ENCODE data around the gene NAMPT. TPM values are rescaled to one million over a fixed set of nuclear protein-coding genes. Genes with fewer than 3 reads are reported as not detected.

The NAMPT gene
- total and polyA plus RNA-seq, 9 of the 15 experiments (the other 6 are each of a cell fraction or from before 2014, with no cell fraction given): 41.1 to 160 (median 106) TPM

- Histone ChIP-seq H3K4me3 (no peak overlapping the region), H3K36me3 (ENCODE audit: control insufficient read depth, insufficient read depth, low read length) (no peaks in the 10 kb centered on the region), H3K9me3 (replicated peaks; ENCODE audit: control insufficient read depth, insufficient read depth, low read depth, low read length) (no peaks in the 10 kb centered on the region), H3K9me1 (ENCODE audit: control insufficient read depth, insufficient read depth, low read length) (no peaks in the 10 kb centered on the region), H3K4me2 (ENCODE audit: insufficient read depth, low read length) (no peak overlapping the region), H3K27ac (ENCODE audit: extremely low read depth, low read depth, low read length) (no peak overlapping the region), H3K79me2 (ENCODE audit: control insufficient read depth, insufficient read depth, low read length) (no peaks in the 10 kb centered on the region), H3K4me1 (replicated peaks in 1 of 2; ENCODE audit: control insufficient read depth in 2 of 2, insufficient read depth in 2 of 2, low read length in 2 of 2) (peaks cover 5 to 19% of the 10 kb centered on the region in 2 experiments), H4K20me1 (replicated peaks; ENCODE audit: control insufficient read depth, insufficient read depth, low read length) (no peaks in the 10 kb centered on the region), H3K27me3 (ENCODE audit: control insufficient read depth in 2 of 2, insufficient read depth in 2 of 2, low read length in 2 of 2) (no peaks in the 10 kb centered on the region), H3K9ac (ENCODE audit: insufficient read depth in 1 of 2, low read depth in 2 of 2, low read length in 2 of 2) (no peak overlapping the region), H2AFZ (ENCODE audit: low read depth, low read length) (no peak overlapping the region)
- WGBS (ENCODE audit: insufficient coverage, low coverage, missing lambda C conversion rate): 49% methylated on average over 3 of the region's 3 CpGs
- no peak for FAIRE-seq
- intact Hi-C loops (cut with micrococcal nuclease): no loop called here
- TF ChIP-seq ZNF766 (CRISPR knock-in tag; conservative IDR thresholded peaks at IDR 0.05) (no peak), TAF7 (tag; IDR thresholded peaks at IDR 0.05) (no peak), ESRRB (CRISPR knock-in tag; IDR thresholded peaks at IDR 0.05; ENCODE audit: borderline replicate concordance) (no peak), JUN (IDR thresholded peaks at IDR 0.05; ENCODE audit: borderline replicate concordance, low read depth, low read length) (no peak), JUN (CRISPR knock-in tag; IDR thresholded peaks at IDR 0.05; ENCODE audit: borderline replicate concordance) (no peak), PCBP2 (IDR thresholded peaks at IDR 0.05; ENCODE audit: low read depth, low read length, poor library complexity, severe bottlenecking) (no peak)
- TF ChIP-seq, protein P1, sequence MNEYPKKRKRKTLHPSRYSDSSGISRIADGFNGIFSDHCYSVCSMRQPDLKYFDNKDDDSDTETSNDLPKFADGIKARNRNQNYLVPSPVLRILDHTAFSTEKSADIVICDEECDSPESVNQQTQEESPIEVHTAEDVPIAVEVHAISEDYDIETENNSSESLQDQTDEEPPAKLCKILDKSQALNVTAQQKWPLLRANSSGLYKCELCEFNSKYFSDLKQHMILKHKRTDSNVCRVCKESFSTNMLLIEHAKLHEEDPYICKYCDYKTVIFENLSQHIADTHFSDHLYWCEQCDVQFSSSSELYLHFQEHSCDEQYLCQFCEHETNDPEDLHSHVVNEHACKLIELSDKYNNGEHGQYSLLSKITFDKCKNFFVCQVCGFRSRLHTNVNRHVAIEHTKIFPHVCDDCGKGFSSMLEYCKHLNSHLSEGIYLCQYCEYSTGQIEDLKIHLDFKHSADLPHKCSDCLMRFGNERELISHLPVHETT (CRISPR knock-in tag; conservative IDR thresholded peaks at IDR 0.05 in 1 of 2, IDR thresholded peaks at IDR 0.05 in 1 of 2): no peak
- TF ChIP-seq, protein P2, sequence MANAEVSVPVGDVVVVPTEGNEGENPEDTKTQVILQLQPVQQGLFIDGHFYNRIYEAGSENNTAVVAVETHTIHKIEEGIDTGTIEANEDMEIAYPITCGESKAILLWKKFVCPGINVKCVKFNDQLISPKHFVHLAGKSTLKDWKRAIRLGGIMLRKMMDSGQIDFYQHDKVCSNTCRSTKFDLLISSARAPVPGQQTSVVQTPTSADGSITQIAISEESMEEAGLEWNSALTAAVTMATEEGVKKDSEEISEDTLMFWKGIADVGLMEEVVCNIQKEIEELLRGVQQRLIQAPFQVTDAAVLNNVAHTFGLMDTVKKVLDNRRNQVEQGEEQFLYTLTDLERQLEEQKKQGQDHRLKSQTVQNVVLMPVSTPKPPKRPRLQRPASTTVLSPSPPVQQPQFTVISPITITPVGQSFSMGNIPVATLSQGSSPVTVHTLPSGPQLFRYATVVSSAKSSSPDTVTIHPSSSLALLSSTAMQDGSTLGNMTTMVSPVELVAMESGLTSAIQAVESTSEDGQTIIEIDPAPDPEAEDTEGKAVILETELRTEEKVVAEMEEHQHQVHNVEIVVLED (CRISPR knock-in tag; IDR thresholded peaks at IDR 0.05): no peak
- in situ Hi-C loops (cut with MboI): no loop called here
- no peak for ATAC-seq
- no TSS peak for BruUV-seq (replicated peaks)
- DNase-seq (ENCODE audit: extremely low read depth in 1 of 4, low spot score in 3 of 4): no peak
- CTCF ChIA-PET (ENCODE audit: low intra/inter-chr PET ratio): no interaction called here
- POLR2A ChIA-PET: interaction anchor here (0.6 to 2.1 kb wide), 3 partner anchors 10 to 1341 kb away, joined by 3 to 5 read pairs (median 5); no protein-coding TSS in a partner anchor
Observed at GRCh38 chr7:106219170-106219569, 65.6 kb downstream of the NAMPT start.

All from K562 (cell line).